WTC11 (cell line): ENCODE measurements around the gene CCDC175. TPM values are rescaled to one million over a fixed set of nuclear protein-coding genes. Genes with fewer than 3 reads are reported as not detected.

Source experiments
- CREB1 ChIP-seq: sonication (generic); formaldehyde crosslinking; IDR thresholded peaks from 2 replicates; pipeline ENCODE4 v1.8.0; 2023; ENCODE audit warnings: mild to moderate bottlenecking, missing genetic modification reagents
- ESRRA ChIP-seq: sonication (generic); formaldehyde crosslinking; IDR thresholded peaks from 2 replicates; pipeline ENCODE4 v1.8.1; 2022; ENCODE audit warnings: mild to moderate bottlenecking, missing genetic modification reagents, borderline replicate concordance
- FOXJ3 ChIP-seq: sonication (generic); formaldehyde crosslinking; IDR thresholded peaks from 2 replicates; pipeline ENCODE4 v1.9.0; 2021; ENCODE audit warnings: missing genetic modification reagents, mild to moderate bottlenecking, borderline replicate concordance
- FOXP1 ChIP-seq: sonication (generic); formaldehyde crosslinking; IDR thresholded peaks from 2 replicates; pipeline ENCODE4 v1.8.0; 2022; ENCODE audit warnings: missing genetic modification reagents, mild to moderate bottlenecking, moderate library complexity, borderline replicate concordance
- GABPB1 ChIP-seq: sonication (generic); formaldehyde crosslinking; IDR thresholded peaks from 2 replicates; pipeline ENCODE4 v1.8.1; 2023; ENCODE audit warnings: mild to moderate bottlenecking, missing genetic modification reagents
- HMGA2 ChIP-seq: fragments of 250-450 bp; sonication (Bioruptor Pico); IDR thresholded peaks from 2 replicates; pipeline ENCODE4 v1.4.0; 2021; ENCODE audit warnings: mild to moderate bottlenecking, moderate library complexity
- HMGXB4 ChIP-seq: sonication (generic); formaldehyde crosslinking; IDR thresholded peaks from 2 replicates; pipeline ENCODE4 v1.8.1; 2023; ENCODE audit warnings: mild to moderate bottlenecking, moderate library complexity, missing genetic modification reagents
- KAT7 ChIP-seq: sonication (generic); formaldehyde crosslinking; IDR thresholded peaks from 2 replicates; pipeline ENCODE4 v1.8.1; 2023; ENCODE audit warnings: missing genetic modification reagents, mild to moderate bottlenecking, borderline replicate concordance
- MLX ChIP-seq: sonication (generic); formaldehyde crosslinking; IDR thresholded peaks from 2 replicates; pipeline ENCODE4 v1.8.1; 2023; ENCODE audit warnings: mild to moderate bottlenecking, missing genetic modification reagents, moderate library complexity
- MXD4 ChIP-seq: fragments of 250-450 bp; sonication (Bioruptor Pico); IDR thresholded peaks from 2 replicates; pipeline ENCODE4 v1.8.0; 2021; ENCODE audit warnings: mild to moderate bottlenecking, moderate library complexity, borderline replicate concordance
- NFATC4 ChIP-seq: fragments of 250-450 bp; sonication (Bioruptor Pico); IDR thresholded peaks from 2 replicates; pipeline ENCODE4 v1.9.0; 2021; ENCODE audit warnings: mild to moderate bottlenecking
- NFE2L1 ChIP-seq: sonication (generic); formaldehyde crosslinking; IDR thresholded peaks from 2 replicates; pipeline ENCODE4 v1.8.1; 2023; ENCODE audit warnings: missing genetic modification reagents
- NR3C1 ChIP-seq: sonication (generic); formaldehyde crosslinking; conservative IDR thresholded peaks from 2 replicates; pipeline ENCODE4 v1.8.1; 2023; ENCODE audit warnings: low read depth, mild to moderate bottlenecking, missing genetic modification reagents
- OVOL2 ChIP-seq: fragments of 250-450 bp; sonication (Bioruptor Pico); IDR thresholded peaks from 2 replicates; pipeline ENCODE4 v1.9.0; 2021; ENCODE audit warnings: mild to moderate bottlenecking, borderline replicate concordance
- PRDM15 ChIP-seq: sonication (generic); formaldehyde crosslinking; IDR thresholded peaks from 2 replicates; pipeline ENCODE4 v1.8.0; 2022; ENCODE audit warnings: missing genetic modification reagents
- RELA ChIP-seq: sonication (generic); formaldehyde crosslinking; IDR thresholded peaks from 2 replicates; pipeline ENCODE4 v1.8.1; 2022; ENCODE audit warnings: missing genetic modification reagents, mild to moderate bottlenecking, borderline replicate concordance
- SMAD4 ChIP-seq: sonication (generic); formaldehyde crosslinking; IDR thresholded peaks from 2 replicates; pipeline ENCODE4 v1.8.0; 2022; ENCODE audit warnings: mild to moderate bottlenecking, missing genetic modification reagents
- SP1 ChIP-seq: sonication (generic); formaldehyde crosslinking; conservative IDR thresholded peaks from 2 replicates; pipeline ENCODE4 v1.8.1; 2022; ENCODE audit warnings: missing genetic modification reagents
- TCF7 ChIP-seq: sonication (generic); formaldehyde crosslinking; IDR thresholded peaks from 2 replicates; pipeline ENCODE4 v1.8.0; 2022; ENCODE audit warnings: mild to moderate bottlenecking, low read depth, missing genetic modification reagents, moderate library complexity
- TEAD1 ChIP-seq: sonication (generic); formaldehyde crosslinking; IDR thresholded peaks from 2 replicates; pipeline ENCODE4 v1.8.0; 2022; ENCODE audit warnings: mild to moderate bottlenecking, missing genetic modification reagents
- USF1 ChIP-seq: sonication (generic); formaldehyde crosslinking; IDR thresholded peaks from 2 replicates; pipeline ENCODE4 v1.8.0; 2022; ENCODE audit warnings: mild to moderate bottlenecking, missing genetic modification reagents
- ZNF138 ChIP-seq: sonication (generic); formaldehyde crosslinking; conservative IDR thresholded peaks from 2 replicates; pipeline ENCODE4 v1.8.1; 2022; ENCODE audit warnings: mild to moderate bottlenecking, moderate library complexity, missing genetic modification reagents
- ZNF263 ChIP-seq: sonication (generic); formaldehyde crosslinking; IDR thresholded peaks from 2 replicates; pipeline ENCODE4 v1.8.1; 2022; ENCODE audit warnings: low read depth, mild to moderate bottlenecking, moderate library complexity, missing genetic modification reagents
- ZNF281 ChIP-seq: sonication (generic); formaldehyde crosslinking; IDR thresholded peaks from 2 replicates; pipeline ENCODE4 v1.8.0; 2023; ENCODE audit warnings: mild to moderate bottlenecking, missing genetic modification reagents
- ZNF317 ChIP-seq: sonication (generic); formaldehyde crosslinking; IDR thresholded peaks from 2 replicates; pipeline ENCODE4 v1.8.1; 2023; ENCODE audit warnings: low read depth, mild to moderate bottlenecking, moderate library complexity, missing genetic modification reagents, borderline replicate concordance
- ZNF396 ChIP-seq: fragments of 250-450 bp; sonication (Bioruptor Pico); IDR thresholded peaks from 2 replicates; pipeline ENCODE4 v1.8.0; 2021; ENCODE audit warnings: mild to moderate bottlenecking, moderate library complexity, borderline replicate concordance
- ZNF423 ChIP-seq: fragments of 250-450 bp; sonication (Bioruptor Pico); IDR thresholded peaks from 2 replicates; pipeline ENCODE4 v2.1.2; 2022; ENCODE audit warnings: mild to moderate bottlenecking, moderate library complexity
- ZSCAN18 ChIP-seq: fragments of 250-450 bp; sonication (Bioruptor Pico); IDR thresholded peaks from 2 replicates; pipeline ENCODE4 v2.1.2; 2022; ENCODE audit warnings: mild to moderate bottlenecking, moderate library complexity
- total RNA-seq: library from RNA; stranded (reverse); gene quantifications from 3 replicates; pipeline ENCODE4 v1.2.3, GENCODE V29; 2021

The CCDC175 gene
- total RNA-seq, 1 experiment from 2014 or later, result not detected

- TF ChIP-seq TCF7 (peak; percentile 91), FOXP1 (CRISPR knock-in tag) (peak; percentile 98), TEAD1 (CRISPR knock-in tag) (no peak), USF1 (peak; percentile 86), ZNF281 (CRISPR knock-in tag) (peak; percentile 95), ZNF396 (CRISPR knock-in tag) (no peak), KAT7 (peak; percentile 92), SP1 (peak; percentile 94), NR3C1 (no peak), HMGA2 (CRISPR knock-in tag) (no peak), NFATC4 (no peak), ZNF138 (CRISPR knock-in tag) (no peak), MXD4 (CRISPR knock-in tag) (no peak), PRDM15 (no peak; the same call in 1 of the 2 replicates), ZNF317 (CRISPR knock-in tag) (no peak), RELA (CRISPR knock-in tag) (no peak; the same call in 1 of the 2 replicates), ZNF263 (CRISPR knock-in tag) (peak; percentile 66; the same call in 1 of the 2 replicates), GABPB1 (CRISPR knock-in tag) (no peak), FOXJ3 (CRISPR knock-in tag) (no peak), MLX (CRISPR knock-in tag) (no peak), ESRRA (peak; percentile 84; the same call in 1 of the 2 replicates), ZNF423 (CRISPR knock-in tag) (no peak), HMGXB4 (CRISPR knock-in tag) (peak; percentile 90; the same call in 1 of the 2 replicates), NFE2L1 (CRISPR knock-in tag) (peak; percentile 91), SMAD4 (CRISPR knock-in tag) (no peak), ZSCAN18 (no peak), OVOL2 (CRISPR knock-in tag) (no peak), CREB1 (peak; percentile 83)
Observed at GRCh38 chr14:59483819-59484638, 92.6 kb downstream of the CCDC175 start, which contains the start of the genes JKAMP and L3HYPDH (continued).
